HepG2 (cell line): ENCODE measurements around the gene DLEC1. TPM values are rescaled to one million over a fixed set of nuclear protein-coding genes. Genes with fewer than 3 reads are reported as not detected.

Experiments used
- ATAC-seq: fragments of 200-7000 bp; cut with Tn5 transposase; 3 replicates; pipeline ENCODE4 v1.9.1; 2020; ENCODE audit warnings: mild to moderate bottlenecking, moderate library complexity
- BruUV-seq: library from RNA; stranded (reverse); fragments of 400-500 nt; replicated peaks from 2 replicates; lab custom pipeline; 2021; lab: Mats Ljungman, UMichigan
- CTCF ChIA-PET: fragments of 300-600 bp; formaldehyde crosslinking; extraction: SDS; loops from one replicate; lab custom pipeline; 2021; ENCODE audit warnings: low total read pairs, inconsistent platforms, low intra/inter-chr PET ratio; lab: Yijun Ruan, JAX
- POLR2A ChIA-PET: fragments of 350-600 bp; sonication (Branson Sonifier 250); formaldehyde crosslinking; loops from one replicate; lab custom pipeline; 2020; ENCODE audit warnings: antibody characterized with exemption, inconsistent platforms; lab: Yijun Ruan, JAX
- DNase-seq: peaks from one replicate; pipeline ENCODE4 v3.0.0-alpha.2; 2015; ENCODE audit warnings: low spot score
- FAIRE-seq: peaks from 3 replicates; lab custom pipeline; 2011; peaks lifted over from hg19 to GRCh38; lab: Jason Lieb, UNC
- H2AFZ ChIP-seq: one replicate; pipeline ENCODE4 v1.6.1; 2011; ENCODE audit warnings: low read length, inconsistent platforms
- H3K27ac ChIP-seq: fragments of 300-600 bp; 3 replicates; pipeline ENCODE4 v1.8.0; 2011; ENCODE audit warnings: mixed run types, mild to moderate bottlenecking, mixed read lengths, low read length, inconsistent platforms; ENCODE audit not compliant: insufficient read depth; ENCODE audit errors: extremely low read length
- H3K27me3 ChIP-seq, 2 experiments: fragments of 200-600 bp in 1 of 2; 2 replicates in 1 of 2; 3 replicates in 1 of 2; pipeline versions ENCODE4 v1.6.0 to v1.8.0; 2011; ENCODE audit warnings: low read length in 2 of 2, mild to moderate bottlenecking in 2 of 2, moderate library complexity in 2 of 2, inconsistent platforms in 1 of 2; ENCODE audit not compliant: insufficient read depth in 2 of 2, control insufficient read depth in 1 of 2
- H3K36me3 ChIP-seq, 2 experiments: fragments of 200-600 bp in 1 of 2; replicated peaks in 1 of 2; 2 replicates in 1 of 2; 3 replicates in 1 of 2; pipeline versions ENCODE4 v1.5.1 to v1.8.0; 2011; ENCODE audit warnings: low read length in 2 of 2, inconsistent platforms in 1 of 2; ENCODE audit not compliant: insufficient read depth in 2 of 2, control insufficient read depth in 1 of 2
- H3K4me1 ChIP-seq: 2 replicates; pipeline ENCODE4 v1.5.1; 2012; ENCODE audit warnings: low read length, inconsistent platforms; ENCODE audit not compliant: insufficient read depth
- H3K4me2 ChIP-seq: 2 replicates; pipeline ENCODE4 v1.6.0; 2011; ENCODE audit warnings: low read depth, low read length, inconsistent platforms
- H3K4me3 ChIP-seq, 3 experiments: fragments of 200-600 bp in 1 of 3; sonication (generic), shearing (Covaris generic) in 1 of 3; replicated peaks in 1 of 3; 2 replicates each; pipeline ENCODE4 v1.5.1; 2011 to 2016; ENCODE audit warnings: low read length in 3 of 3, inconsistent platforms in 2 of 3, low read depth in 2 of 3, mild to moderate bottlenecking in 2 of 3, control low read depth in 1 of 3, mixed read lengths in 1 of 3; ENCODE audit not compliant: insufficient read depth in 1 of 3
- H3K79me2 ChIP-seq: one replicate; pipeline ENCODE4 v1.6.1; 2011; ENCODE audit warnings: low read length, inconsistent platforms; ENCODE audit not compliant: insufficient read depth
- H3K9ac ChIP-seq: 2 replicates; pipeline ENCODE4 v1.6.0; 2011; ENCODE audit warnings: mild to moderate bottlenecking, low read depth, low read length, inconsistent platforms; ENCODE audit not compliant: insufficient read depth
- H3K9me3 ChIP-seq: 2 replicates; pipeline ENCODE4 v1.5.1; 2012; ENCODE audit warnings: mild to moderate bottlenecking, low read length
- H4K20me1 ChIP-seq: 2 replicates; pipeline ENCODE4 v1.6.0; 2011; ENCODE audit warnings: inconsistent platforms, mild to moderate bottlenecking, low read length, moderate library complexity; ENCODE audit not compliant: insufficient read depth
- ATF1 ChIP-seq: IDR thresholded peaks from 2 replicates; pipeline ENCODE4 v1.6.1; 2016; ENCODE audit warnings: mild to moderate bottlenecking, control low read depth
- FOXK2 ChIP-seq: fragments of 450-650 bp; IDR thresholded peaks from 2 replicates; pipeline ENCODE4 v1.6.1; 2016
- GTF2F1 ChIP-seq: fragments of 150-350 bp; IDR thresholded peaks from 2 replicates; pipeline ENCODE4 v1.6.1; 2014; ENCODE audit warnings: low read length
- MTF2 ChIP-seq: sonication (generic); formaldehyde crosslinking; IDR thresholded peaks from 2 replicates; pipeline ENCODE4 v1.5.0; 2020; ENCODE audit warnings: missing genetic modification reagents, borderline replicate concordance
- NONO ChIP-seq, 2 experiments: fragments of 450-650 bp in 1 of 2; sonication (generic) in 1 of 2; formaldehyde crosslinking in 1 of 2; IDR thresholded peaks in 1 of 2; conservative IDR thresholded peaks in 1 of 2; 2 replicates each; pipeline versions ENCODE4 v1.6.1 to v1.8.0; 2017 to 2022; ENCODE audit warnings: mild to moderate bottlenecking in 1 of 2, missing genetic modification reagents in 1 of 2, moderate library complexity in 1 of 2
- POLR2G ChIP-seq: fragments of 200-400 bp; formaldehyde crosslinking; IDR thresholded peaks from 2 replicates; pipeline ENCODE4 v1.6.1; 2018; ENCODE audit warnings: mild to moderate bottlenecking, low read depth, low read length, moderate library complexity
- PTBP1 ChIP-seq: fragments of 200-400 bp; formaldehyde crosslinking; IDR thresholded peaks from 2 replicates; pipeline ENCODE4 v1.6.1; 2018; ENCODE audit warnings: low read length, low read depth; ENCODE audit not compliant: poor library complexity, severe bottlenecking
- ZNF558 ChIP-seq: sonication (generic); formaldehyde crosslinking; IDR thresholded peaks from 2 replicates; pipeline ENCODE4 v1.9.0; 2022; ENCODE audit warnings: mild to moderate bottlenecking, missing genetic modification reagents, borderline replicate concordance
- ZNF747 ChIP-seq: sonication (generic); formaldehyde crosslinking; IDR thresholded peaks from 2 replicates; pipeline ENCODE4 v1.8.1; 2023; ENCODE audit warnings: missing genetic modification reagents, mild to moderate bottlenecking, borderline replicate concordance
- WGBS: methylation state at CpG from one replicate; pipeline ENCODE4 v1.1.6; 2017; ENCODE audit warnings: low lambda C conversion rate; 5-methylcytosine and 5-hydroxymethylcytosine counted together
- in situ Hi-C: cut with HindIII; loops from 2 replicates; pipeline ENCODE4 v1.10.0; 2017; ENCODE audit warnings: low pct_unique_long_range_greater_than_20kb; ENCODE audit not compliant: extremely low pct_ligation_motif_present
- intact Hi-C: fragments of 100-400 bp; cut with micrococcal nuclease; formaldehyde crosslinking; loops from one replicate; pipeline ENCODE4 v1.10.0; 2022; ENCODE audit not compliant: unreplicated experiment
- polyA plus RNA-seq, 8 experiments: library from polyadenylated mRNA; depleted of rRNA in 3 of 8; stranded (reverse) in 7 of 8; unstranded in 1 of 8; fragments of >200 nt; fragmentation: Illumina TruSeq in 4 of 8; extraction: Trizol in 4 of 8; gene quantifications; 2 replicates each; pipeline versions ENCODE4 v1.2.1 to v1.2.3, GENCODE V29; 2011 to 2016; ENCODE audit warnings: low read depth in 4 of 8, missing spikeins in 1 of 8, mixed read lengths in 1 of 8; ENCODE audit not compliant: insufficient read depth in 1 of 8
- total RNA-seq, 5 experiments: library from RNA; depleted of rRNA; stranded (reverse); fragments of >200 nt; fragmentation: Illumina TruSeq; extraction: Trizol; gene quantifications; 2 replicates each; pipeline ENCODE4 v1.2.3, GENCODE V29; 2016; ENCODE audit warnings: low read depth in 1 of 5
- TF ChIP-seq, protein P1 (sequence below): sonication (generic); formaldehyde crosslinking; conservative IDR thresholded peaks from 2 replicates; pipeline ENCODE4 v1.4.0; 2020; ENCODE audit warnings: mild to moderate bottlenecking, missing genetic modification reagents, moderate library complexity
- TF ChIP-seq, protein P2 (sequence below): sonication (generic); formaldehyde crosslinking; IDR thresholded peaks from 2 replicates; pipeline ENCODE4 v1.4.0; 2020; ENCODE audit warnings: mild to moderate bottlenecking, missing genetic modification reagents

Gene DLEC1
- total and polyA plus RNA-seq, 2 of the 13 experiments (the other 11 are each of a cell fraction or from before 2014, with no cell fraction given), result 0.09 TPM; not detected in 1

DNA sequence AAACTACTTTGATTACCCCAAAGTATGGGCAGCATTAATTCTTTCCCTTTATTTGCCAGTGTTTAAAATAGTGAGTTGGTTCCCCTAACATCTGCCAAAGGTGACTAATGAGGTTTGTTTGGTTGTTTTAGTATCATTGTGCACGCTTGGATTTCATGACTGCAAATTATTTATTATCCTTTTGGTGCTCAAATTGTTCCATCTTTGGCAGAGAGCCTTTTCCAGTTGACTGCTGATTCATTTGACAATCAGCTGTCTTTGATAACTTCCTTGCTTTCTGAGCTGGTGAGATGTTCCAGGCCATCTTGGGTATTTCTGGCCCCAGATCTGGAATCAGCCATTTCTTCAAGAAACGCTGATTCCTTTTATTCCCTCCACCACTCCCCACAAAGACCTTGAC, 8.9 kb downstream of the DLEC1 start:
- H3K9ac ChIP-seq, result no peak overlapping the region
- no peak overlapping the region for H3K4me2 ChIP-seq
- CTCF ChIA-PET, result no interaction called here
- no peaks in the 10 kb centered on the region for H4K20me1 ChIP-seq
- peaks cover 0 to 17% of the 10 kb centered on the region in 2 experiments; a peak in 3 of 5 replicates for H3K27me3 ChIP-seq
- FAIRE-seq (no peak), ATAC-seq (no peak), DNase-seq (no peak)
- no peaks in the 10 kb centered on the region for H3K36me3 ChIP-seq
- H3K4me1 ChIP-seq, result no peaks in the 10 kb centered on the region
- no peak overlapping the region for H3K27ac ChIP-seq
- intact Hi-C loops (no loop called here), in situ Hi-C loops (no loop called here)
- no TSS peak for BruUV-seq
- H2AFZ ChIP-seq, result no peak overlapping the region
- no peak overlapping the region for H3K4me3 ChIP-seq
- H3K79me2 ChIP-seq, result no peaks in the 10 kb centered on the region
- TF ChIP-seq FOXK2 (no peak), ZNF558 (CRISPR knock-in tag) (no peak), GTF2F1 (no peak), ATF1 (CRISPR knock-in tag) (no peak), PTBP1 (no peak), MTF2 (CRISPR knock-in tag) (no peak), ZNF747 (CRISPR knock-in tag) (no peak), NONO (IDR thresholded peaks at IDR 0.05) (no peak), NONO (CRISPR knock-in tag; conservative IDR thresholded peaks at IDR 0.05) (no peak), POLR2G (no peak)
- TF ChIP-seq, protein P1, sequence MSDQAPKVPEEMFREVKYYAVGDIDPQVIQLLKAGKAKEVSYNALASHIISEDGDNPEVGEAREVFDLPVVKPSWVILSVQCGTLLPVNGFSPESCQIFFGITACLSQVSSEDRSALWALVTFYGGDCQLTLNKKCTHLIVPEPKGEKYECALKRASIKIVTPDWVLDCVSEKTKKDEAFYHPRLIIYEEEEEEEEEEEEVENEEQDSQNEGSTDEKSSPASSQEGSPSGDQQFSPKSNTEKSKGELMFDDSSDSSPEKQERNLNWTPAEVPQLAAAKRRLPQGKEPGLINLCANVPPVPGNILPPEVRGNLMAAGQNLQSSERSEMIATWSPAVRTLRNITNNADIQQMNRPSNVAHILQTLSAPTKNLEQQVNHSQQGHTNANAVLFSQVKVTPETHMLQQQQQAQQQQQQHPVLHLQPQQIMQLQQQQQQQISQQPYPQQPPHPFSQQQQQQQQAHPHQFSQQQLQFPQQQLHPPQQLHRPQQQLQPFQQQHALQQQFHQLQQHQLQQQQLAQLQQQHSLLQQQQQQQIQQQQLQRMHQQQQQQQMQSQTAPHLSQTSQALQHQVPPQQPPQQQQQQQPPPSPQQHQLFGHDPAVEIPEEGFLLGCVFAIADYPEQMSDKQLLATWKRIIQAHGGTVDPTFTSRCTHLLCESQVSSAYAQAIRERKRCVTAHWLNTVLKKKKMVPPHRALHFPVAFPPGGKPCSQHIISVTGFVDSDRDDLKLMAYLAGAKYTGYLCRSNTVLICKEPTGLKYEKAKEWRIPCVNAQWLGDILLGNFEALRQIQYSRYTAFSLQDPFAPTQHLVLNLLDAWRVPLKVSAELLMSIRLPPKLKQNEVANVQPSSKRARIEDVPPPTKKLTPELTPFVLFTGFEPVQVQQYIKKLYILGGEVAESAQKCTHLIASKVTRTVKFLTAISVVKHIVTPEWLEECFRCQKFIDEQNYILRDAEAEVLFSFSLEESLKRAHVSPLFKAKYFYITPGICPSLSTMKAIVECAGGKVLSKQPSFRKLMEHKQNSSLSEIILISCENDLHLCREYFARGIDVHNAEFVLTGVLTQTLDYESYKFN (CRISPR knock-in tag), result no peak
- TF ChIP-seq, protein P2, sequence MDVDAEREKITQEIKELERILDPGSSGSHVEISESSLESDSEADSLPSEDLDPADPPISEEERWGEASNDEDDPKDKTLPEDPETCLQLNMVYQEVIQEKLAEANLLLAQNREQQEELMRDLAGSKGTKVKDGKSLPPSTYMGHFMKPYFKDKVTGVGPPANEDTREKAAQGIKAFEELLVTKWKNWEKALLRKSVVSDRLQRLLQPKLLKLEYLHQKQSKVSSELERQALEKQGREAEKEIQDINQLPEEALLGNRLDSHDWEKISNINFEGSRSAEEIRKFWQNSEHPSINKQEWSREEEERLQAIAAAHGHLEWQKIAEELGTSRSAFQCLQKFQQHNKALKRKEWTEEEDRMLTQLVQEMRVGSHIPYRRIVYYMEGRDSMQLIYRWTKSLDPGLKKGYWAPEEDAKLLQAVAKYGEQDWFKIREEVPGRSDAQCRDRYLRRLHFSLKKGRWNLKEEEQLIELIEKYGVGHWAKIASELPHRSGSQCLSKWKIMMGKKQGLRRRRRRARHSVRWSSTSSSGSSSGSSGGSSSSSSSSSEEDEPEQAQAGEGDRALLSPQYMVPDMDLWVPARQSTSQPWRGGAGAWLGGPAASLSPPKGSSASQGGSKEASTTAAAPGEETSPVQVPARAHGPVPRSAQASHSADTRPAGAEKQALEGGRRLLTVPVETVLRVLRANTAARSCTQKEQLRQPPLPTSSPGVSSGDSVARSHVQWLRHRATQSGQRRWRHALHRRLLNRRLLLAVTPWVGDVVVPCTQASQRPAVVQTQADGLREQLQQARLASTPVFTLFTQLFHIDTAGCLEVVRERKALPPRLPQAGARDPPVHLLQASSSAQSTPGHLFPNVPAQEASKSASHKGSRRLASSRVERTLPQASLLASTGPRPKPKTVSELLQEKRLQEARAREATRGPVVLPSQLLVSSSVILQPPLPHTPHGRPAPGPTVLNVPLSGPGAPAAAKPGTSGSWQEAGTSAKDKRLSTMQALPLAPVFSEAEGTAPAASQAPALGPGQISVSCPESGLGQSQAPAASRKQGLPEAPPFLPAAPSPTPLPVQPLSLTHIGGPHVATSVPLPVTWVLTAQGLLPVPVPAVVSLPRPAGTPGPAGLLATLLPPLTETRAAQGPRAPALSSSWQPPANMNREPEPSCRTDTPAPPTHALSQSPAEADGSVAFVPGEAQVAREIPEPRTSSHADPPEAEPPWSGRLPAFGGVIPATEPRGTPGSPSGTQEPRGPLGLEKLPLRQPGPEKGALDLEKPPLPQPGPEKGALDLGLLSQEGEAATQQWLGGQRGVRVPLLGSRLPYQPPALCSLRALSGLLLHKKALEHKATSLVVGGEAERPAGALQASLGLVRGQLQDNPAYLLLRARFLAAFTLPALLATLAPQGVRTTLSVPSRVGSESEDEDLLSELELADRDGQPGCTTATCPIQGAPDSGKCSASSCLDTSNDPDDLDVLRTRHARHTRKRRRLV (CRISPR knock-in tag), result no peak
- POLR2A ChIA-PET, result no interaction called here
- 0% methylated on average over 2 of the region's 2 CpGs for WGBS
- no peaks in the 10 kb centered on the region for H3K9me3 ChIP-seq
